Activated CD4-positive, alpha-beta T cell treated with anti-CD3 and anti-CD28 coated beads for 36 hours (primary cell): ENCODE measurements around the gene PER2. TPM values are rescaled to one million over a fixed set of nuclear protein-coding genes. Genes with fewer than 3 reads are reported as not detected.

Source experiments
- ATAC-seq: fragments of 200-7000 bp; cut with Tn5 transposase; one replicate; pipeline ENCODE4 v1.10.0; 2021; ENCODE audit warnings: mild to moderate bottlenecking, moderate library complexity
- CTCF ChIA-PET: fragments of 350-600 bp; sonication (Branson Sonifier 250); formaldehyde crosslinking; loops from one replicate; lab custom pipeline; 2021; ENCODE audit warnings: antibody characterized with exemption; lab: Charles Lee
- POLR2A ChIA-PET: fragments of 350-600 bp; sonication (Branson Sonifier 250); formaldehyde crosslinking; loops from one replicate; lab custom pipeline; 2021; ENCODE audit warnings: antibody characterized with exemption, inconsistent platforms; lab: Charles Lee
- DNase-seq: peaks from one replicate; pipeline ENCODE4 v3.0.0-alpha.2; 2020
- H3K27ac Mint-ChIP-seq: one replicate; pipeline ENCODE4 v1.8.0; 2021; ENCODE audit warnings: mixed read lengths
- H3K27me3 Mint-ChIP-seq: one replicate; pipeline ENCODE4 v1.8.0; 2021; ENCODE audit warnings: mixed read lengths
- H3K36me3 Mint-ChIP-seq: one replicate; pipeline ENCODE4 v1.8.0; 2021; ENCODE audit warnings: low read depth, mixed read lengths
- H3K4me1 Mint-ChIP-seq: one replicate; pipeline ENCODE4 v1.8.0; 2021; ENCODE audit warnings: mixed read lengths
- H3K4me3 Mint-ChIP-seq: one replicate; pipeline ENCODE4 v1.8.0; 2021; ENCODE audit warnings: mild to moderate bottlenecking, moderate library complexity, mixed read lengths
- H3K9me3 Mint-ChIP-seq: one replicate; pipeline ENCODE4 v1.8.0; 2021; ENCODE audit warnings: low read depth, mixed read lengths
- intact Hi-C, 2 experiments: fragments of 100-400 bp; cut with DNase I in 1 of 2; cut with micrococcal nuclease in 1 of 2; formaldehyde crosslinking; loops; one replicate each; pipeline versions ENCODE4 v1.14.2 to v1.15.1; 2022 to 2024; cut with DNase I, micrococcal nuclease
- total RNA-seq, 2 experiments: library from RNA; stranded (reverse); gene quantifications; one replicate each; pipeline ENCODE4 v1.2.3, GENCODE V29; 2021

The PER2 gene
- total RNA-seq, 2 experiments from 2014 or later = 12.2 to 13.5 TPM

DNA sequence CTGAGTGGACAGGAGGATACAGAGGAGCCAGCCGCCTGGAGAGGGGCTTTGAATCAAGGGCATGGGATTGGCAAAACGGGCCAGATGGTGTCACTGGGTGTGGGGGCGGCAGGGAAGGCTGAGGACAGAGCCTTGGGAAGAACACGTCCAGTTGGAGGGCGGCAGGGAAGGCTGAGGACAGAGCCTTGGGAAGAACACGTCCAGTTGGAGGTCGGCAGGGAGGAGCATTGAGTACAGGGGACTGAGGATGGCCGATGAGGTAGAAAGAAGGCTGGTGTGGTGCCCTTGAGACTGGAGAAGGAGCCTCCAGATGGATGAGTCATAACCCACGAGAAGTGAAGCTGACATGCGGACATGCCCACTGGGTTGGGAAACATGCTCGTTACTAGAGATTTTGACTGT, 53.1 kb downstream of the PER2 start:
- H3K36me3 Mint-ChIP-seq = no peaks in the 10 kb centered on the region
- no peak overlapping the region for H3K4me3 Mint-ChIP-seq
- intact Hi-C loops = no loop called here
- POLR2A ChIA-PET = no interaction called here
- no peak for ATAC-seq
- CTCF ChIA-PET = interaction anchor here (1.2 to 1.7 kb wide), 2 partner anchors 28 to 39 kb away, joined by 5 read pairs; no protein-coding TSS in a partner anchor
- H3K27ac Mint-ChIP-seq = no peak overlapping the region
- peaks cover 20% of the 10 kb centered on the region for H3K27me3 Mint-ChIP-seq
- H3K9me3 Mint-ChIP-seq = no peaks in the 10 kb centered on the region
- no peak for DNase-seq
- H3K4me1 Mint-ChIP-seq = peaks cover 23% of the 10 kb centered on the region

DNA sequence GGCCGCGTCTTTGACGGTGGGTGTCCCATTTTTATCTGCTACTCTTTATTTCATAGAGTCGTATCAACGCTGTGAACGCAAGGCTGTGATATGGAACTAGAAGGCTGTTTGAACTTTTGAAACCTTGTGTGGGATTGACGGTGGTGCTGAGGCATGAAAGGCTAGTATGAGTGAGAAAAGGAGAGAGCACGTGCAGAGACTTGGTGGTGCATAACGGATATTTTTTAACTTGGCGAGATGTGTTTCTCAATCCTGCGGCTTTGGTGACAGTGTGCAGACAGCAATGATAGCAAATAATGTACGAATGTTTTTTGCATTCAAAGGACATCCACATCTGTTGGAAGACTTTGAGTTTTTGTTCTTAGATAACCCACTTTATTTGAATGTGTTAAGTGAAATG, 54.8 kb downstream of the PER2 start:
- ChIA-PET CTCF (no interaction called here), POLR2A (no interaction called here)
- intact Hi-C loops = loop anchor here in 1 of 2 experiments (1.0 kb wide), 2 partner anchors 55 to 267 kb away; partner anchors contain the start of gene PER2
- ATAC-seq (no peak), DNase-seq (no peak)
- Mint-ChIP-seq H3K4me1 (peaks cover 23% of the 10 kb centered on the region), H3K27ac (no peak overlapping the region), H3K9me3 (no peaks in the 10 kb centered on the region), H3K27me3 (peaks cover 18% of the 10 kb centered on the region), H3K36me3 (no peaks in the 10 kb centered on the region), H3K4me3 (no peak overlapping the region)

DNA sequence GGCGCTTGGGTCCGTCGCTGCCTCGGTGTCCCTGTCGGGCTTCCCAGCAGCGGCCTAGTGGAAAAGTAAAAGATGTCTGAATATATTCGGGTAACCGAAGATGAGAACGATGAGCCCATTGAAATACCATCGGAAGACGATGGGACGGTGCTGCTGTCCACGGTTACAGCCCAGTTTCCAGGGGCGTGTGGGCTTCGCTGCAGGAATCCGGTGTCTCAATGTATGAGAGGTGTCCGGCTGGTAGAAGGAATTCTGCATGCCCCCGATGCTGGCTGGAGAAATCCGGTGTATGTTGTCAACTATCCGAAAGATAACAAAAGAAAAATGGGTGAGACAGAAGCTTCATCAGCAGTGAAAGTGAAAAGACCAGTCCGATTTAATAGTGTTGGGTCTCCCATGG, 56.6 kb downstream of the PER2 start:
- ChIA-PET POLR2A (no interaction called here), CTCF (interaction anchor here (1.0 to 1.6 kb wide), 5 partner anchors 8 to 307 kb away, joined by 3 to 5 read pairs (median 4); partner anchors contain the start of gene HES6)
- Mint-ChIP-seq H3K4me1 (peaks cover 23% of the 10 kb centered on the region), H3K36me3 (no peaks in the 10 kb centered on the region), H3K27ac (no peak overlapping the region), H3K27me3 (peaks cover 15% of the 10 kb centered on the region), H3K4me3 (peak overlapping the region; percentile 74), H3K9me3 (no peaks in the 10 kb centered on the region)
- no peak for DNase-seq
- intact Hi-C loops = loop anchor here (1.0 to 2.0 kb wide), 4 partner anchors 29 to 171 kb away; partner anchors contain the start of genes ILKAP (in 2 of the 2), SCLY (in 1 of the 2) and TRAF3IP1 (in 1 of the 2)
- no peak for ATAC-seq

DNA sequence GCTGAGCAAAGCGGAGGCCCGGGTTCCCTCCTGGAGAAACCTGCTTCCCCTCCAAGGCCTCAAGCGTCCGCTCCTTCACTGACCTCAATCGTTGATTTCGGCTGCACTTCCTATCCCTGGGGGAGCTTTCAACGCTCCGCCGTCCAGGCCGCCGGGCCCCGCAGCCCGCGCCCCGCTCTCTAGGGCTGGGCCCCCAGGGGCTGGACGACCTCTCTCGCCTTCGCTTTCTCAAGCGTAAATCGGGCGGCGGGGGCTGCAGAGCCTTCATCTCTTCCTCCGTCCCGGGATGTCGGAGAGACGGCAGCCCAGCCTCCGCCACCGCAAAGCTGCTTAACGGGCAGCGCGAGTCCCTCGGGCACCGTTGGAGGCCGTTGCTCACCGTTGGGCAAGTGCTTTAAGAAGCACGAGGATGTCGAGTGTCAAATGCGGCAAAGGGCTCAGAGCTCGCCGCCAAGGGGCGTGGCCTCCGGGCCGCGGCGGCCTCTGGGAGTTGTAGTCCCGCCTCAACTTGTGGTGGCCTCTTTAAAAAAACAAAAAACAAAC, 57.1 kb downstream of the PER2 start:
- POLR2A ChIA-PET = no interaction called here
- H3K27ac Mint-ChIP-seq = peak overlapping the region; percentile 62

DNA sequence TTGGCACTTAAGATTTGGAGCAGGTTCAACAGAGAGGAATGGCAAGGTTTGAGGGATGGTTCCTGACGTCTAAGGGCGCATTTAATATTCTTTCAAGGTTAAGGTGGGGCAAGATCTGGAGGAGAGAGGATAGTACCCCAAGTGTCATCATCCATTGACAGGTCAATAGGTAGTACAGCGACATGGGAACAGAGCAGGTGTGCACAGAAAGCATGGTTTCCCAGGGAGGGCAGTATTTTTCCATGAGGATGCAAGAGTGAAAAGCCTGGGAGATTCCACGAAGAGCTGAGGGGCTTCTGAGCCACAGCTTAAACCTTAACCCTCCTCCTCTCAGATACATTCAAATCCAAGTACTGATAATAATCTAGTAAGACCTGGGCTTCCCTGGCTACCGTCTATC, 57.7 kb downstream of the PER2 start:
- ATAC-seq (no peak), DNase-seq (no peak)
- Mint-ChIP-seq H3K9me3 (no peaks in the 10 kb centered on the region), H3K4me3 (peak overlapping the region; percentile 74), H3K4me1 (peaks cover 23% of the 10 kb centered on the region), H3K27me3 (peaks cover 7% of the 10 kb centered on the region), H3K36me3 (no peaks in the 10 kb centered on the region), H3K27ac (no peak overlapping the region)
- POLR2A ChIA-PET = no interaction called here
- intact Hi-C loops = loop anchor here (1.0 to 2.0 kb wide), 4 partner anchors 27 to 170 kb away; partner anchors contain the start of genes ILKAP (in 2 of the 2), SCLY (in 1 of the 2) and TRAF3IP1 (in 1 of the 2)
- CTCF ChIA-PET = interaction anchor here (1.0 to 1.6 kb wide), 3 partner anchors 9 to 306 kb away, joined by 3 to 5 read pairs (median 5); no protein-coding TSS in a partner anchor

More for the DNA sequence above, 57.1 kb downstream of the PER2 start:
- ATAC-seq = peak; percentile 90
- intact Hi-C loops = loop anchor here (1.0 to 2.0 kb wide), 4 partner anchors 28 to 171 kb away; partner anchors contain the start of genes ILKAP (in 2 of the 2), SCLY (in 1 of the 2) and TRAF3IP1 (in 1 of the 2)
- CTCF ChIA-PET = interaction anchor here (1.0 to 1.6 kb wide), 5 partner anchors 9 to 307 kb away, joined by 3 to 5 read pairs (median 4); partner anchors contain the start of gene HES6
- Mint-ChIP-seq H3K4me1 (peaks cover 23% of the 10 kb centered on the region), H3K9me3 (no peaks in the 10 kb centered on the region), H3K36me3 (no peaks in the 10 kb centered on the region), H3K27me3 (peaks cover 14% of the 10 kb centered on the region), H3K4me3 (peak overlapping the region; percentile 74)
- DNase-seq = peak; percentile 89

DNA sequence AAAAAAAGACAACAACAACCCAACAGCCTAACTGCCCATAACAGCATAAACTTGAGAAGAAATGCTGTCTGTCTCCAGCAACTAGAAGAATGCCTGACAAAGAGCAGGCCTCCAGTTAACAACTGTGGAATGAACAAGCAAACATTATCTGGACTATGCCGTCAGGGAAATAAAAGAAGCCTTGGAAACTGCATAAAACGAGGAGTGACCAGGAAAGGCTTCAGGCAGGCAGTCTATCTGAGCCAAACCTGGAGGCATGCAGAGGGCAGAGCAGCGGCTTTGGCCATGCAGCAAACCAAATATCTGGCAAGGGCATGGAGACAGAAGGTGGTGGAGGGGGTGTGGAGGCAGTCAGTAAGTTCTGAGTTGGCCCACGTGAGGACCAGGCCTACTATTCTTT, 59.7 kb downstream of the PER2 start:
- H3K36me3 Mint-ChIP-seq = no peaks in the 10 kb centered on the region
- DNase-seq (no peak), ATAC-seq (no peak)
- intact Hi-C loops = no loop called here
- no peaks in the 10 kb centered on the region for H3K9me3 Mint-ChIP-seq
- no peaks in the 10 kb centered on the region for H3K27me3 Mint-ChIP-seq
- POLR2A ChIA-PET = no interaction called here
- H3K4me1 Mint-ChIP-seq = peaks cover 14% of the 10 kb centered on the region
- CTCF ChIA-PET = no interaction called here
- no peak overlapping the region for H3K4me3 Mint-ChIP-seq
- no peak overlapping the region for H3K27ac Mint-ChIP-seq

DNA sequence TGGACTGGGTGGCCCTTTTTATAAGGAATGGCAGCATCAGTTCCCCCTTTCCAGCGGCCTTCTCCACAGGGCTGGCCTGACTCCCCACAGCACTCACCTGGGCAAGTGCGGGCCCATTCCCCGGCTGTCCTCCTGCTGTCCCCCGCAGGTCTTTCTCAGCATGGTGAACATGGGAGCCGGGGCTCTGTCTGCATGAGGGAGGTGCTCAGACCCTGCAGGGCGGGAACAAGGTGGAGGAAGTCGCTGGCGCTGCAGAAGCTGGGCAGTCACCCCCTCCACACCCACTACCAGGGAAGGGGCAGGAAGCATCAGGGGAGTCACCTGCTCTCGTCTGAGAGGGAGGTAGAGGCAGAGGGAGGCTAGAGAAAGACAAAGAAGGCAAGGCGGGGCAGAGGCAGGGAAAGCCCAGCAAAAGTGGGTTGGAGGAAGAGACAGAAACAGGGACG, 60.8 kb downstream of the PER2 start:
- no peak for DNase-seq
- Mint-ChIP-seq H3K27me3 (no peaks in the 10 kb centered on the region), H3K27ac (no peak overlapping the region), H3K4me3 (no peak overlapping the region), H3K36me3 (no peaks in the 10 kb centered on the region), H3K4me1 (peaks cover 14% of the 10 kb centered on the region), H3K9me3 (no peaks in the 10 kb centered on the region)
- POLR2A ChIA-PET = no interaction called here
- ATAC-seq = no peak
- CTCF ChIA-PET = interaction anchor here (0.6 kb wide), 1 partner anchor 137 kb away, joined by 3 read pairs; no protein-coding TSS in a partner anchor
- intact Hi-C loops = no loop called here

DNA sequence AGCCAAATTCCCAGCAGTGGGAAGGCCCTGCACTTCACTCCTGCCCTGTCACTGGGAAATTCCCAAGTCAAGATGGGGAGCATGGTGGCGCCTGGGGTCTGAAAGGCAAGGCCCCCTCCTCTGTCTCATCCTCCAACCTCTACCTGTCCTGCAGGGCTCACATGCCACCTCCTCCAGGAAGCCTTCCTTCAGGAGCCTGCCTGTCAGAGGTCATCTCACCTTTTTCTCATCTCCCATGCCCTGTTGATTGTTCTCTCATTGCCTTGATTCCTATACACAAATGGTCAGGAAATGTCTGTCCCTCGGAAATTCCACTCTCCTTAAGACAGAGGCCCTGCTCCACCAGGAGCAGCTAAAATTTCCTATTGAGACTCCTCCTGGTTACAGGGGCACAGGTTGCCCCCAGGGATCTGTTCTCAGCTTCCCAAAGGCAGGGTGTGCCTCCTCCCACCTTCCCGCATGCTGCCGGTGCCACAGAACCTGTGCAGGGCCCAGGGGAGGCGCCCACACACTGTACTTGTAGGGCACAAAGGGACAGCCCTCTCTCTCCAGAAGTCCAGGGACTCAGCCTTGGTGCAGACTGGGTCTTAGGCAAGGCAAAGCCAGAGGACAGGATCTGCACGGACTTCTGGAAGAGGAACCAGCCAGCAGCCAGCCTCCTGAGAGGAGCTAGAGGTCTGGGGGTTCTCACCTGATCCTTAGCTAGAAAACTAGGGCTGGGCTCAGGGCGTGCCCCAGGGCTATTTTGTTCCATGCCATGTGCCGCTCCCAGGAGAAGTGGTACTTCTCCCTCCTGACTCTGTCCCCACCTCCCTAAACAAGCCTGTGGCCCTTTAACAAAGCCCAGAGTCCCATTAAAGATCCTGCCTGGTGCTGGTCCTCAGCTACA, 61.5 kb downstream of the PER2 start:
- H3K36me3 Mint-ChIP-seq = no peaks in the 10 kb centered on the region
- no peak for DNase-seq
- intact Hi-C loops = no loop called here
- no peaks in the 10 kb centered on the region for H3K27me3 Mint-ChIP-seq
- no peak overlapping the region for H3K4me3 Mint-ChIP-seq
- ChIA-PET POLR2A (interaction anchor here (0.7 kb wide), 1 partner anchor 184 kb away, joined by 3 read pairs; no protein-coding TSS in a partner anchor), CTCF (no interaction called here)
- no peaks in the 10 kb centered on the region for H3K9me3 Mint-ChIP-seq
- no peak for ATAC-seq
- peaks cover 13% of the 10 kb centered on the region for H3K4me1 Mint-ChIP-seq
- H3K27ac Mint-ChIP-seq = no peak overlapping the region

DNA sequence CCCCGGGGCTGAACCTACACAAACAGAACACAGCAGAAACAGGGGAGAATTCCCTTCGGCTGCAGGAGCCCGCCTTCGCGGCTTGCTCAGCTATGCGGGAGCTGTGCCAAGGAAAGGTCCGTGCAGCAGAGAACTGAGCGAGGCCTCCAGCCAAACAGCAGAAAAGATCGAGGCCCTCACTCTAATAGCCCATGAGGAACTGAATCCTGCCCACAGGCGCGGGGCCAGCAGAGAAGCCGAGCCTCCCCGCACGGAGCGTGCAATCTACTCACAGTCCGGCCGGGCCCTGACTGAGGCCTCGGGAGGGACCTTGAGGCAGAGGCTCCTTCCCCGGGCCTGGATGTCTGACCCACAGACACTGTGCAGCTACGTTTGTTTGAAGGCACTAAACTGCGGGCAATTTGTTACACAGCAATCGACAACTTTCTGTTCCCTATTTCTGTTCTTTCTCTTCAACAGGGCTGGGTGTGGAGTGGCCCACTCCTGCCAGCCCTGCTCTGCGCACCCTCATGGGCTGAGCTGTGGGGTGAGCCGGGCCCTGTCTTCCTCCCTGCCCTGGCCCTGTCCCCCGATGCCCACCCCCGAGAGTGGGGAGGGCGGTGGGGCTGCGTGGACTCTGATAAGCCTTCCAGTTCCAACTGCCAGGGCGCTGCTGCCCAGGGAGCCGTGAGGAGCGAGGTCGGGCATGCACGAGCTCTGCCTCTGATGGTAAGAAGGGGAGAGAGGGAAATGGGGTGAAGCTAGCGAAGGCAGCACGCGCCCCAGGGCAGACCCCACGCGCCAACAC, 62.3 kb downstream of the PER2 start:
- Mint-ChIP-seq H3K27ac (no peak overlapping the region), H3K4me3 (no peak overlapping the region)

DNA sequence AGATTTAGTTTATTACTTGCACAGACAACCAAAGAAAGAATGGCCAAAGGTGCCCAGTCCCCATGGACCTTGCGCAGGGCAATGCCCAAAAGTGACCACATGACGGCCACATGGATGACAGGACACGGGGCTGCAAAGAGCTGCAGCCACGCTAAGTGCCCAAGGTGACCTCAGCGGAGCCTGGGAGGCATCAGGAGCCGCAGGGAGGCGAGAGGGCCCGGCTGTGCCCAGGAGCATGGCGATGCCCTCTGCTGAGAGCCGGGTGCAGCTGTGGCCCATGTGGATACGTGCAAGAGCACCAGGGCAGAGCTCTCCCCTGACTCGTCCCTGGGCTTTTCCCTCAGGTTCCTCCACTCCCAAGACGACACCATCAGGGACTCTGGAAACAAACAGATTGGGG, 63.3 kb downstream of the PER2 start:
- no peaks in the 10 kb centered on the region for H3K4me1 Mint-ChIP-seq
- no peak for ATAC-seq
- POLR2A ChIA-PET = no interaction called here

More for the DNA sequence above, 62.3 kb downstream of the PER2 start:
- Mint-ChIP-seq H3K4me1 (peaks cover 6% of the 10 kb centered on the region), H3K27me3 (no peaks in the 10 kb centered on the region), H3K36me3 (no peaks in the 10 kb centered on the region), H3K9me3 (no peaks in the 10 kb centered on the region)
- ATAC-seq = no peak
- ChIA-PET CTCF (no interaction called here), POLR2A (interaction anchor here (0.7 kb wide), 1 partner anchor 183 kb away, joined by 3 read pairs; no protein-coding TSS in a partner anchor)
- no peak for DNase-seq
- intact Hi-C loops = no loop called here

More for the DNA sequence above, 63.3 kb downstream of the PER2 start:
- H3K27me3 Mint-ChIP-seq = no peaks in the 10 kb centered on the region
- CTCF ChIA-PET = no interaction called here
- H3K36me3 Mint-ChIP-seq = no peaks in the 10 kb centered on the region
- H3K4me3 Mint-ChIP-seq = no peak overlapping the region
- intact Hi-C loops = no loop called here
- H3K27ac Mint-ChIP-seq = no peak overlapping the region
- no peaks in the 10 kb centered on the region for H3K9me3 Mint-ChIP-seq
- DNase-seq = no peak
